Liver (tissue), 3 donors: ENCODE results near the gene HOXB2.

Experiments
- CTCF ChIP-seq: fragments of 150-350 bp; IDR thresholded peaks from 2 replicates; pipeline ENCODE4 v1.5.1; 2017; ENCODE audit warnings: improper control_type of control experiment, low read depth, low read length; ENCODE audit not compliant: missing input control
- EGR1 ChIP-seq, 2 donors: IDR thresholded peaks; 2 replicates each; pipeline ENCODE4 v1.6.1; 2016 to 2018; ENCODE audit warnings: antibody characterized with exemption in 2 of 2, low read depth in 2 of 2
- HNF4A ChIP-seq, 2 donors: conservative IDR thresholded peaks; 2 replicates each; pipeline ENCODE4 v1.6.1; 2016; ENCODE audit warnings: antibody characterized with exemption in 2 of 2, mild to moderate bottlenecking in 2 of 2
- JUND ChIP-seq, 2 donors: IDR thresholded peaks; 2 replicates each; pipeline ENCODE4 v1.6.1; 2016; ENCODE audit warnings: antibody characterized with exemption in 2 of 2
- MAX ChIP-seq: IDR thresholded peaks from 2 replicates; pipeline ENCODE4 v1.6.1; 2016; ENCODE audit warnings: antibody characterized with exemption
- REST ChIP-seq: IDR thresholded peaks from 2 replicates; pipeline ENCODE4 v1.6.1; 2016; ENCODE audit warnings: antibody characterized with exemption, mild to moderate bottlenecking
- SP1 ChIP-seq: IDR thresholded peaks from 2 replicates; pipeline ENCODE4 v1.6.1; 2018; ENCODE audit warnings: antibody characterized with exemption, mild to moderate bottlenecking
- TAF1 ChIP-seq: conservative IDR thresholded peaks from 2 replicates; pipeline ENCODE4 v1.6.1; 2016; ENCODE audit warnings: antibody characterized with exemption, mild to moderate bottlenecking
- YY1 ChIP-seq: IDR thresholded peaks from 2 replicates; pipeline ENCODE4 v1.6.1; 2016; ENCODE audit warnings: antibody characterized with exemption, mild to moderate bottlenecking
- ZBTB33 ChIP-seq: IDR thresholded peaks from 2 replicates; pipeline ENCODE4 v1.6.1; 2016; ENCODE audit warnings: antibody characterized with exemption
- donor health status: healthy.
- donor health status: healthy.

- TF ChIP-seq CTCF (no peak), EGR1 (IDR thresholded peaks at IDR 0.05; ENCODE audit: low read depth in 2 of 2) (no peak), REST (no peak), HNF4A (conservative IDR thresholded peaks at IDR 0.05) (no peak), ZBTB33 (no peak), SP1 (no peak), TAF1 (no peak), MAX (no peak), JUND (IDR thresholded peaks at IDR 0.05) (no peak), YY1 (no peak)
Measured at GRCh38 chr17:48528936-48529682, 15.8 kb downstream of the HOXB2 start.
